ENCODE results near the gene CLNK.

DNA sequence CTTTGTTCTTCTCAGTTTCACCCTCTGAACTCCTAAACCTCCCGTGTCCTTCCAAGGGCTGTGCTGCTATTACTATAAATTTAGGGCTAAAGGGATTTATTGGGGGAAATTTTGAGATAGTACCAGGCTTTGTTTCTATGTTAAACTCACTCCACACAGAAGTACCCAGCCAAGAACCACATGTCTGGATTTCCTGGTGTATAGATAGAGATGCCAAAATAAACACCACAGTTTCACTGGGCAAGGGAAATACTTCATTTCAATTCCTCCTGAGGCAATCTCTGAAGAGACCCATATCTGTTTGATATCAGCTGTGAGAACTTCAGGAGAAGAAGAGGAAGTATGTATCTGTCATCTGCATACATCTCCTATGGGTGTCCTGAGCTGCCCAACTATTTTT is 21.7 kb upstream of the CLNK start:
- TF ChIP-seq TAF1 (IDR thresholded peaks at IDR 0.05; ENCODE audit: borderline replicate concordance, insufficient read depth, low read length): no peak
- no peak for TF ChIP-seq POLR2AphosphoS5 (IDR thresholded peaks at IDR 0.05; ENCODE audit: low read depth, low read length)
- no peak for TF ChIP-seq SIN3A (IDR thresholded peaks at IDR 0.05; ENCODE audit: borderline replicate concordance, insufficient read depth, low read length)
- no peak for TF ChIP-seq FOXP2 (optimal IDR thresholded peaks at IDR 0.05; ENCODE audit: borderline replicate concordance, extremely low read depth, extremely low read length, insufficient read depth)
- TF ChIP-seq, protein P1, sequence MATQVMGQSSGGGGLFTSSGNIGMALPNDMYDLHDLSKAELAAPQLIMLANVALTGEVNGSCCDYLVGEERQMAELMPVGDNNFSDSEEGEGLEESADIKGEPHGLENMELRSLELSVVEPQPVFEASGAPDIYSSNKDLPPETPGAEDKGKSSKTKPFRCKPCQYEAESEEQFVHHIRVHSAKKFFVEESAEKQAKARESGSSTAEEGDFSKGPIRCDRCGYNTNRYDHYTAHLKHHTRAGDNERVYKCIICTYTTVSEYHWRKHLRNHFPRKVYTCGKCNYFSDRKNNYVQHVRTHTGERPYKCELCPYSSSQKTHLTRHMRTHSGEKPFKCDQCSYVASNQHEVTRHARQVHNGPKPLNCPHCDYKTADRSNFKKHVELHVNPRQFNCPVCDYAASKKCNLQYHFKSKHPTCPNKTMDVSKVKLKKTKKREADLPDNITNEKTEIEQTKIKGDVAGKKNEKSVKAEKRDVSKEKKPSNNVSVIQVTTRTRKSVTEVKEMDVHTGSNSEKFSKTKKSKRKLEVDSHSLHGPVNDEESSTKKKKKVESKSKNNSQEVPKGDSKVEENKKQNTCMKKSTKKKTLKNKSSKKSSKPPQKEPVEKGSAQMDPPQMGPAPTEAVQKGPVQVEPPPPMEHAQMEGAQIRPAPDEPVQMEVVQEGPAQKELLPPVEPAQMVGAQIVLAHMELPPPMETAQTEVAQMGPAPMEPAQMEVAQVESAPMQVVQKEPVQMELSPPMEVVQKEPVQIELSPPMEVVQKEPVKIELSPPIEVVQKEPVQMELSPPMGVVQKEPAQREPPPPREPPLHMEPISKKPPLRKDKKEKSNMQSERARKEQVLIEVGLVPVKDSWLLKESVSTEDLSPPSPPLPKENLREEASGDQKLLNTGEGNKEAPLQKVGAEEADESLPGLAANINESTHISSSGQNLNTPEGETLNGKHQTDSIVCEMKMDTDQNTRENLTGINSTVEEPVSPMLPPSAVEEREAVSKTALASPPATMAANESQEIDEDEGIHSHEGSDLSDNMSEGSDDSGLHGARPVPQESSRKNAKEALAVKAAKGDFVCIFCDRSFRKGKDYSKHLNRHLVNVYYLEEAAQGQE (IDR thresholded peaks at IDR 0.05; ENCODE audit: insufficient read depth in 1 of 2, low read depth in 2 of 2, low read length in 2 of 2): no peak

Data from PFSK-1 (cell line).